Calu3 (cell line): ENCODE measurements around the gene PPP2R2C. TPM values are rescaled to one million over a fixed set of nuclear protein-coding genes. Genes with fewer than 3 reads are reported as not detected.

ENCODE experiments used
- BruUV-seq: library from RNA; stranded (reverse); fragments of 400-500 nt; replicated peaks from 2 replicates; lab custom pipeline; 2021; lab: Mats Ljungman, UMichigan
- CTCF ChIA-PET: fragments of 300-600 bp; sonication (Branson Sonifier 250); formaldehyde crosslinking; loops from one replicate; lab custom pipeline; 2022; ENCODE audit warnings: antibody characterized with exemption; lab: Charles Lee
- DNase-seq: peaks from one replicate; pipeline ENCODE4 v3.0.0; 2022
- H3K27ac Mint-ChIP-seq: one replicate; pipeline ENCODE4 v1.8.0; 2022; ENCODE audit warnings: mixed read lengths; ENCODE audit not compliant: unreplicated experiment
- H3K27me3 Mint-ChIP-seq: one replicate; pipeline ENCODE4 v1.8.0; 2022; ENCODE audit warnings: mixed read lengths; ENCODE audit not compliant: unreplicated experiment
- H3K36me3 Mint-ChIP-seq: one replicate; pipeline ENCODE4 v1.8.0; 2022; ENCODE audit warnings: mild to moderate bottlenecking, moderate library complexity, mixed read lengths; ENCODE audit not compliant: insufficient read depth, unreplicated experiment
- H3K4me1 Mint-ChIP-seq: one replicate; pipeline ENCODE4 v1.8.0; 2022; ENCODE audit warnings: mild to moderate bottlenecking, low read depth, mixed read lengths; ENCODE audit not compliant: unreplicated experiment
- H3K4me3 Mint-ChIP-seq: one replicate; pipeline ENCODE4 v1.8.0; 2022; ENCODE audit warnings: mild to moderate bottlenecking, low read depth, moderate library complexity, mixed read lengths; ENCODE audit not compliant: unreplicated experiment
- H3K9me3 Mint-ChIP-seq: one replicate; pipeline ENCODE4 v1.8.0; 2022; ENCODE audit warnings: low read depth, mixed read lengths; ENCODE audit not compliant: unreplicated experiment
- intact Hi-C: fragments of 100-400 bp; cut with micrococcal nuclease; formaldehyde crosslinking; loops from one replicate; pipeline ENCODE4 v1.10.0; 2022; ENCODE audit not compliant: unreplicated experiment
- total RNA-seq: library from RNA; stranded (reverse); gene quantifications from 2 replicates; pipeline ENCODE4 v1.2.3, GENCODE V29; 2022
- TF ChIP-seq, protein P1 (sequence below): fragments of 200-600 bp; IDR thresholded peaks from one replicate; pipeline ENCODE4 v1.8.0; 2022; ENCODE audit warnings: antibody characterized with exemption; ENCODE audit not compliant: unreplicated experiment

PPP2R2C gene
- total RNA-seq, 1 experiment from 2014 or later: 9.4 TPM

DNA sequence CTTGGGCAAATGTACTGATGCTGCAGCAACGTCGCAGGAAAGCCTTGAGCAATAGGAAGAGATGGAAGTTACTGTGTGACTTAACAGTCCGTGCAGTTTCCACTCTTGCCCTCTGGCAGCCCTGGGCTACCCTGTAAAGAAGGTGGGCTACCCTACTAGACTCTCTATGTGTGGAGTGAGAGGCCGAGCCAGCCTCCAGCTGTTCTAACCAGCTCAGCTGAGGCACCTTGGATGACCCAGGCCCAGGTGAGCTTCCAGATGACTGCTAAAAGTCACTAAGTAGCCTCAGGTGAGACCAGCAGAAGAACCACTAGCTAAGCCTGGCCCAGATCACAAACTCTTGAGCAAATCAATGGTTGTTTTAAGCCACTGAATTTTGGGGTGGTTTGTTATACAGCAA is 34.9 kb upstream of the PPP2R2C start:
- Mint-ChIP-seq H3K27me3 (peaks cover 20% of the 10 kb centered on the region), H3K4me3 (no peak overlapping the region), H3K9me3 (peaks cover 3% of the 10 kb centered on the region), H3K36me3 (no peaks in the 10 kb centered on the region), H3K4me1 (peaks cover 22% of the 10 kb centered on the region), H3K27ac (no peak overlapping the region)
- CTCF ChIA-PET: no interaction called here
- BruUV-seq: no TSS peak
- DNase-seq: no peak
- TF ChIP-seq, protein P1, sequence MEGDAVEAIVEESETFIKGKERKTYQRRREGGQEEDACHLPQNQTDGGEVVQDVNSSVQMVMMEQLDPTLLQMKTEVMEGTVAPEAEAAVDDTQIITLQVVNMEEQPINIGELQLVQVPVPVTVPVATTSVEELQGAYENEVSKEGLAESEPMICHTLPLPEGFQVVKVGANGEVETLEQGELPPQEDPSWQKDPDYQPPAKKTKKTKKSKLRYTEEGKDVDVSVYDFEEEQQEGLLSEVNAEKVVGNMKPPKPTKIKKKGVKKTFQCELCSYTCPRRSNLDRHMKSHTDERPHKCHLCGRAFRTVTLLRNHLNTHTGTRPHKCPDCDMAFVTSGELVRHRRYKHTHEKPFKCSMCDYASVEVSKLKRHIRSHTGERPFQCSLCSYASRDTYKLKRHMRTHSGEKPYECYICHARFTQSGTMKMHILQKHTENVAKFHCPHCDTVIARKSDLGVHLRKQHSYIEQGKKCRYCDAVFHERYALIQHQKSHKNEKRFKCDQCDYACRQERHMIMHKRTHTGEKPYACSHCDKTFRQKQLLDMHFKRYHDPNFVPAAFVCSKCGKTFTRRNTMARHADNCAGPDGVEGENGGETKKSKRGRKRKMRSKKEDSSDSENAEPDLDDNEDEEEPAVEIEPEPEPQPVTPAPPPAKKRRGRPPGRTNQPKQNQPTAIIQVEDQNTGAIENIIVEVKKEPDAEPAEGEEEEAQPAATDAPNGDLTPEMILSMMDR: no peak
- intact Hi-C loops: no loop called here

DNA sequence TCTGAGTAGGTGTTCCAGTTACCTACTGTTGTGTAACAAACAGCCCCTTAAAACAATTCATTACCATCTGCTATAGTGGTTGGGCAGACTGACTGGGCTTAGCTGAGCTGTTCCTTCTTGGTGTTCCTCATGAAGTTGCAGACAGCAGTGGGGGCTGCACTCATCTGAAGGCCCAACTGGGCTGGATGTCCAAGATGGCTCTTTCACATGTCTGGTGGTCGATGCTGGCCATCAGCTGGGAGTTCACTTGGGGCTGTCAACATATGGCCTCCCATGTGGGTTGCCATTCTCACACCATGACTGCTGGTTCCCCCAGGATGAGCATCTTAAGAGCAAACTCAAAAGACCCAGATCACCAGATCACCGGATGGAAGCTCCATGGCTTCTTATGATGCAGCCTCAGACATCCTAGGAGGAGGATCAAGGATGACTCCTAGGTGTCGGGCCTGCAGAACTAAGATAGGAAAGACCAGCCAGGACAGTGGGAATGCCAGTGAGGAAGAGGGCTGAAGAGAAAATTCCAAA is 34.3 kb upstream of the PPP2R2C start:
- CTCF ChIA-PET: no interaction called here
- Mint-ChIP-seq H3K4me1 (peaks cover 22% of the 10 kb centered on the region), H3K27ac (no peak overlapping the region), H3K9me3 (peaks cover 3% of the 10 kb centered on the region), H3K27me3 (peaks cover 27% of the 10 kb centered on the region), H3K4me3 (no peak overlapping the region), H3K36me3 (no peaks in the 10 kb centered on the region)
- intact Hi-C loops: no loop called here
- BruUV-seq: no TSS peak
- TF ChIP-seq, protein P1: no peak
- no peak for DNase-seq

DNA sequence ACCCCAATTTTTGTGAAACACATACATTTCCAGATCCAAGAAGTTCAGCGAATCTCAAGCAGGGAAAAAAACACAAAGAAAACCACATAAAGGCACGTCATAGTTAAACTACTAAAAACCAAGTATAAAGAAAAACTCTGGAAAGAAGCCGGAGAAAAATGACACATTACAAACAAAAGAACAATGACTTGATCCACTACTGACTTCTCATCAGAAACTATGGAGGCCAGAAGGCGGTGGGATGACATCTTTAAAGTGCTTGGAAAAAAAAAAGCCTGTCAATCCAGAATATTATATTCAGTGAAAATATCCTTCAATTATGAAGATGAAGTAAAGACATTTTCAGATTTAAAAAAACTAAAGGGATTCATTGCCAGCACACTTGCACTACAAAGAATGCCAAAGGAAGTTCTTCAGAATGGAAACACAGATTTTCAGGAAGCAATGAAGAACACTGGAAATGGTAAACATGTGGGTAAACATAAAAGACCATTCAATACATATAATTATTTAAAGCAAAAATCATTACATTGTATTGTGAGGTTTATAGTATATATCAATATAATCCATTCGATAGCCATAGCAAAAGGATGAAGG is 32.6 kb upstream of the PPP2R2C start:
- no peak for DNase-seq
- CTCF ChIA-PET: no interaction called here
- H3K4me3 Mint-ChIP-seq: no peak overlapping the region

DNA sequence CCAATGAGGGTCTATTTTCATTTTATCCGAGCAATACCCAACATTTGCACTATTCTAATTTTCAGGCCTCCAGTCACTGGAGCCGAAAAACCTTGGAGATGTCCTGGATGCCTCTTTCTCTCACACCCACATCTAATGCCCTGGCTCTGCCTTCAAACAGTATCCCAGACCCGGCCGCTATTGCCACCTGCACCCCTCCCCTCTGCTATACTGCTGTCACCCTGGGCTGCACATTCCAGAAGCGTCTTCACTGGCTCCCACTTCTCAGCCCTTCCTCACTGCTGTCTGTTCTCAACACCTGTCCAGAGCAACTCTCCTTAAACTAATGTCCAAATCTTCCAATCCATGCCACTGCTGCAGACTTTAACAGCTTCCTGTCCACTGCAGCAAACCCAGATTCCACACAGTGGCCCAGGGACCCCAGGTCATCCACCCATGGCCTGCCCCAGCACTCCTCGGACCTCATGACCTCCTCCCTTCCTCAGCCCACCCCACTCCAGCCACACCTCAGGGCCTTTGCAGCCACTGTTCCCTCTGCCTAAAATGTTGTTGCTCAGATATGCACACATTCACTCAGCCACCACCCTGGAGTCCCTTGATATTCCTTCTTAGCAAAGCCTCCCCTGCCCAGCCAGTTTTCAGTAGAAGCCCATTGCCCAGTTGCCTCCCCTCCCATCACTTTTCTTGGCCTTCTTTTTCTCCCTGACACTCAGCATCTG is 30.5 kb upstream of the PPP2R2C start:
- BruUV-seq: no TSS peak
- intact Hi-C loops: no loop called here
- DNase-seq: no peak
- Mint-ChIP-seq H3K9me3 (peaks cover 3% of the 10 kb centered on the region), H3K4me1 (no peaks in the 10 kb centered on the region), H3K36me3 (no peaks in the 10 kb centered on the region), H3K27me3 (peaks cover 54% of the 10 kb centered on the region), H3K4me3 (no peak overlapping the region), H3K27ac (no peak overlapping the region)
- CTCF ChIA-PET: no interaction called here
- TF ChIP-seq, protein P1: no peak

More for the DNA sequence above, 32.6 kb upstream of the PPP2R2C start:
- Mint-ChIP-seq H3K4me1 (peaks cover 16% of the 10 kb centered on the region), H3K9me3 (peaks cover 3% of the 10 kb centered on the region), H3K36me3 (no peaks in the 10 kb centered on the region), H3K27me3 (peaks cover 44% of the 10 kb centered on the region), H3K27ac (no peak overlapping the region)
- TF ChIP-seq, protein P1: no peak
- intact Hi-C loops: no loop called here
- BruUV-seq: no TSS peak
